ENCODE results near the gene PYROXD2. TPM values are rescaled to one million over a fixed set of nuclear protein-coding genes. Genes with fewer than 3 reads are reported as not detected.

Gene PYROXD2
- total and polyA plus RNA-seq, 2 of the 8 experiments (the other 6 are each of a cell fraction or from before 2014, with no cell fraction given): 3.2 to 5.4 TPM

DNA sequence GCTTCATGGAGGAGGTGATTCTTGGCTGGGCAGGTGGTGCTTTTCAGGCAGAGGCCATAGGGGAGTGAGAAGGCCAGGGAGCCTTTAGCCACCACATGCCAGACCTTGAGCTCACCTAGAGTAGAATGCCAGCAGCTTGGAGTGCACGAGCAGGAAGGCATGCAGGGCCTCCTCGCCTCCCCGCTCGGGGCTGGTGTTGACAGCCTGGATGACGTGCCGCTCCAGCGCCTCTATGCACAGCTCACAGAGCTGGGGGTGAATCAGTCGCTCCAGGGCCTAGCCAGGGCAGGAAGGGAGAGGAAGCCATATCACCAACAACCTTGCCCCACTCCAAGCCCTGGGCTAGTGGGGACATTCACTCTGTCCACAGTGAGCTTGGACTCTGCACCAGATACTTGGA is 16.0 kb upstream of the PYROXD2 start:
- Histone ChIP-seq H3K23ac (ENCODE audit: insufficient read length) (no peak overlapping the region), H2BK12ac (ENCODE audit: low read depth, low read length) (no peak overlapping the region), H3K56ac (replicated peaks; ENCODE audit: insufficient read length, low read depth, low read length) (no peak overlapping the region), H3K36me3 (ENCODE audit: control insufficient read depth in 2 of 4, insufficient read depth in 4 of 4, low read length in 3 of 4) (peaks cover 2 to 56% (median 35%) of the 10 kb centered on the region in 4 experiments; a peak in 6 of 8 replicates), H3K79me1 (ENCODE audit: low read depth, low read length) (no peaks in the 10 kb centered on the region; the same call in 1 of the 2 replicates), H3K4me2 (ENCODE audit: insufficient read depth in 1 of 2, low read depth in 2 of 2, low read length in 2 of 2) (no peak overlapping the region), H3K14ac (ENCODE audit: insufficient read length) (no peak overlapping the region), H3K79me2 (ENCODE audit: control insufficient read depth in 1 of 2, insufficient read depth in 2 of 2, low read length in 2 of 2) (no peaks in the 10 kb centered on the region), H2BK20ac (ENCODE audit: low read length) (no peak overlapping the region), H3K23me2 (ENCODE audit: low read depth, low read length) (no peaks in the 10 kb centered on the region), H2BK15ac (ENCODE audit: low read length) (no peak overlapping the region), H4K5ac (ENCODE audit: insufficient read length, low read depth, low read length) (no peak overlapping the region), H3K4me3 (ENCODE audit: extremely low read depth in 1 of 4, insufficient read depth in 2 of 4, low read depth in 3 of 4, low read length in 4 of 4) (no peak overlapping the region), H3K9me3 (ENCODE audit: insufficient read depth in 2 of 2, low read depth in 1 of 2, low read length in 1 of 2) (peaks cover 3 to 8% of the 10 kb centered on the region in 2 experiments; a peak in 3 of 4 replicates), H4K8ac (ENCODE audit: extremely low read depth, insufficient read depth, low read length) (no peak overlapping the region), H4K20me1 (replicated peaks in 1 of 2; ENCODE audit: control insufficient read depth in 1 of 2, insufficient read depth in 2 of 2, low read length in 2 of 2) (no peaks in the 10 kb centered on the region), H2BK5ac (ENCODE audit: low read depth, low read length) (no peak overlapping the region), H3K27me3 (replicated peaks in 1 of 4; ENCODE audit: control insufficient read depth in 3 of 4, extremely low read depth in 1 of 4, insufficient read depth in 3 of 4, low read length in 3 of 4) (no peaks in the 10 kb centered on the region), H2BK120ac (replicated peaks; ENCODE audit: low read depth, low read length) (no peak overlapping the region), H3K4me1 (replicated peaks in 1 of 4; ENCODE audit: control insufficient read depth in 3 of 4, insufficient read depth in 4 of 4, low read length in 3 of 4) (no peaks in the 10 kb centered on the region), H3K9ac (replicated peaks in 1 of 4; ENCODE audit: extremely low read depth in 1 of 4, low read depth in 3 of 4, low read length in 3 of 4) (no peak overlapping the region), H2AFZ (ENCODE audit: low read length) (no peak overlapping the region), H2AK5ac (ENCODE audit: low read depth, low read length) (no peak overlapping the region), H4K91ac (replicated peaks; ENCODE audit: insufficient read length, low read length) (no peak overlapping the region), H3K4ac (replicated peaks; ENCODE audit: insufficient read length, low read depth, low read length) (no peak overlapping the region), H3K18ac (ENCODE audit: extremely low read depth, low read length) (no peak overlapping the region), H3K27ac (ENCODE audit: low read depth, low read length) (no peak overlapping the region)
- no peak for FAIRE-seq
- DNase-seq (ENCODE audit: low read depth in 1 of 2, low spot score in 2 of 2): no peak
- CTCF ChIA-PET (ENCODE audit: partially characterized antibody): interaction anchor here (1.9 kb wide), 1 partner anchor 36 kb away, joined by 4 read pairs; no protein-coding TSS in a partner anchor
- 92% methylated on average over 8 of the region's 8 CpGs; no CpG with 5 or more reads in 1 of the 2 experiments for WGBS, 2 experiments (ENCODE audit: extremely low coverage in 1 of 2, insufficient coverage in 1 of 2, insufficient read length in 1 of 2, insufficient replicate concordance in 2 of 2, low coverage in 1 of 2, low lambda C conversion rate in 2 of 2, missing lambda C conversion rate in 1 of 2)
- POLR2A ChIA-PET (ENCODE audit: partially characterized antibody): interaction anchor here (0.9 kb wide), 1 partner anchor 15 kb away, joined by 4 read pairs; no protein-coding TSS in a partner anchor
- TF ChIP-seq EZH2 (IDR thresholded peaks at IDR 0.05; ENCODE audit: low read depth, low read length, severe bottlenecking) (no peak), HDAC2 (IDR thresholded peaks at IDR 0.05; ENCODE audit: borderline replicate concordance in 1 of 2, low read depth in 2 of 2, low read length in 2 of 2) (no peak), SP2 (IDR thresholded peaks at IDR 0.05; ENCODE audit: low read length) (no peak), TBP (IDR thresholded peaks at IDR 0.05; ENCODE audit: low read depth, low read length) (no peak), EP300 (IDR thresholded peaks at IDR 0.05; ENCODE audit: borderline replicate concordance in 1 of 2, low read depth in 2 of 2, low read length in 2 of 2) (no peak), KDM5A (IDR thresholded peaks at IDR 0.05; ENCODE audit: low read length) (no peak), ASH2L (IDR thresholded peaks at IDR 0.05; ENCODE audit: low read length) (no peak)

All from H1 (cell line).